ENCODE measurements around the gene JARID2. TPM values are rescaled to one million over a fixed set of nuclear protein-coding genes. Genes with fewer than 3 reads are reported as not detected.

JARID2 gene
- polyA plus RNA-seq, 3 donors, result 26.8 to 28.2 (median 28.0) TPM

GRCh38 chr6:15350386-15351083 lies 104.7 kb downstream of the JARID2 start:
- no peak for DNase-seq (ENCODE audit: low read depth in 3 of 3, low spot score in 2 of 3)

GRCh38 chr6:15351631-15352030 lies 105.8 kb downstream of the JARID2 start:
- no peak for DNase-seq (ENCODE audit: low read depth in 3 of 3, low spot score in 2 of 3)

- DNase-seq (ENCODE audit: low read depth in 3 of 3, low spot score in 2 of 3), result no peak
These were observed 106.4 kb downstream of the JARID2 start for GRCh38 chr6:15352220-15352619.

- DNase-seq (ENCODE audit: low read depth in 3 of 3, low spot score in 2 of 3), result no peak
These were observed 107.0 kb downstream of the JARID2 start for GRCh38 chr6:15352845-15353244.

GRCh38 chr6:15355683-15356099 lies 109.8 kb downstream of the JARID2 start:
- no peak for DNase-seq (ENCODE audit: low read depth in 3 of 3, low spot score in 2 of 3)

GRCh38 chr6:15356179-15356578 lies 110.3 kb downstream of the JARID2 start:
- DNase-seq (ENCODE audit: low read depth in 3 of 3, low spot score in 2 of 3), result no peak

GRCh38 chr6:15356937-15357336 lies 111.1 kb downstream of the JARID2 start:
- DNase-seq (ENCODE audit: low read depth in 3 of 3, low spot score in 2 of 3), result no peak

- DNase-seq (ENCODE audit: low read depth in 3 of 3, low spot score in 2 of 3), result no peak
These were observed 111.9 kb downstream of the JARID2 start for GRCh38 chr6:15357782-15358181.

- no peak for DNase-seq (ENCODE audit: low read depth in 3 of 3, low spot score in 2 of 3)
These were observed 112.9 kb downstream of the JARID2 start for GRCh38 chr6:15358579-15359327.

GRCh38 chr6:15359335-15359862 lies 113.5 kb downstream of the JARID2 start:
- DNase-seq (ENCODE audit: low read depth in 3 of 3, low spot score in 2 of 3), result no peak

- DNase-seq (ENCODE audit: low read depth in 3 of 3, low spot score in 2 of 3), result no peak
These were observed 114.4 kb downstream of the JARID2 start for GRCh38 chr6:15360300-15360699.

GRCh38 chr6:15361197-15361596 lies 115.3 kb downstream of the JARID2 start:
- DNase-seq (ENCODE audit: low read depth in 3 of 3, low spot score in 2 of 3), result no peak

GRCh38 chr6:15362274-15363160 lies 116.6 kb downstream of the JARID2 start:
- no peak for DNase-seq (ENCODE audit: low read depth in 3 of 3, low spot score in 2 of 3)

GRCh38 chr6:15363164-15363522 lies 117.3 kb downstream of the JARID2 start:
- DNase-seq (ENCODE audit: low read depth in 3 of 3, low spot score in 2 of 3), result no peak

- DNase-seq (ENCODE audit: low read depth in 3 of 3, low spot score in 2 of 3), result no peak
These were observed 117.9 kb downstream of the JARID2 start for GRCh38 chr6:15363523-15364400.

GRCh38 chr6:15364401-15365037 lies 118.7 kb downstream of the JARID2 start:
- no peak for DNase-seq (ENCODE audit: low read depth in 3 of 3, low spot score in 2 of 3)

- peak in 2 of 3 donors; percentile 50 to 65 for DNase-seq (ENCODE audit: low read depth in 3 of 3, low spot score in 2 of 3)
These were observed 119.4 kb downstream of the JARID2 start for GRCh38 chr6:15365273-15365687.

- DNase-seq (ENCODE audit: low read depth in 3 of 3, low spot score in 2 of 3), result no peak
These were observed 120.2 kb downstream of the JARID2 start for GRCh38 chr6:15366003-15366535.

- no peak for DNase-seq (ENCODE audit: low read depth in 3 of 3, low spot score in 2 of 3)
These were observed 121.0 kb downstream of the JARID2 start for GRCh38 chr6:15366879-15367278.

Data from right renal cortex interstitium (tissue), 3 donors.